HG03442 (cell line): ENCODE results near the gene SOBP.
"Not testable (repeated sequence)": the region's sequence is repeated elsewhere in the genome, so short reads cannot be mapped to it uniquely, and the experiment has no call there.

Source experiments
- ATAC-seq: cut with Tn5 transposase; IDR thresholded peaks from one replicate; pipeline ENCODE4 v1.9.1; 2021; ENCODE audit warnings: mild to moderate bottlenecking, moderate library complexity; ENCODE audit not compliant: unreplicated experiment

Gene SOBP

GRCh38 chr6:107489636-107490565 is at the start of gene SOBP:
TSS of gene SOBP (plus strand) at chr6:107490117. CDS start at chr6:107490617, 500 bp downstream.
- peak; percentile 44 for ATAC-seq

GRCh38 chr6:107440936-107441335 is 49.0 kb upstream of the SOBP start:
- no peak for ATAC-seq

- no peak for ATAC-seq
These were observed 48.2 kb upstream of the SOBP start for GRCh38 chr6:107441682-107442081.

- ATAC-seq = no peak
These were observed 46.8 kb upstream of the SOBP start for GRCh38 chr6:107442938-107443607.

GRCh38 chr6:107443608-107444267 is 46.2 kb upstream of the SOBP start:
- no peak for ATAC-seq

- no peak for ATAC-seq
These were observed 45.6 kb upstream of the SOBP start for GRCh38 chr6:107444277-107444676.

GRCh38 chr6:107447663-107448216 is 42.2 kb upstream of the SOBP start:
- ATAC-seq = no peak

- ATAC-seq = no peak
These were observed 41.1 kb upstream of the SOBP start for GRCh38 chr6:107448776-107449175.

GRCh38 chr6:107458672-107459282 is 31.1 kb upstream of the SOBP start:
- peak; percentile 19 for ATAC-seq

GRCh38 chr6:107459283-107460082 is 30.4 kb upstream of the SOBP start, which contains the start of gene PDSS2:
TSS of gene PDSS2 (minus strand) at chr6:107459564. CDS start at chr6:107459285, 279 bp downstream.
- ATAC-seq = peak; percentile 90

- ATAC-seq = no peak
These were observed 29.8 kb upstream of the SOBP start for GRCh38 chr6:107460083-107460631.

- no peak for ATAC-seq
These were observed 23.9 kb upstream of the SOBP start for GRCh38 chr6:107466062-107466461.

- no peak for ATAC-seq
These were observed 19.6 kb upstream of the SOBP start for GRCh38 chr6:107470364-107470763.

- no peak for ATAC-seq
These were observed 16.3 kb upstream of the SOBP start for GRCh38 chr6:107473660-107474059.

- not testable (repeated sequence) for ATAC-seq
These were observed 14.6 kb upstream of the SOBP start for GRCh38 chr6:107475360-107475759.

GRCh38 chr6:107475826-107476225 is 14.1 kb upstream of the SOBP start:
- not testable (repeated sequence) for ATAC-seq

- ATAC-seq = no peak
These were observed 10.7 kb upstream of the SOBP start for GRCh38 chr6:107479089-107479690.

GRCh38 chr6:107485157-107485556 is 4.8 kb upstream of the SOBP start:
- ATAC-seq = no peak
